Measurements from ENCODE around the gene TAPT1. TPM values are rescaled to one million over a fixed set of nuclear protein-coding genes. Genes with fewer than 3 reads are reported as not detected.
A peak's percentile ranks its signal among the peaks of the same experiment; 100 is the strongest.

Gene TAPT1
- total and polyA plus RNA-seq, 7 donors, result 6.0 to 43.8 (median 29.4) TPM

GRCh38 chr4:16139066-16139945, 87.0 kb downstream of the TAPT1 start:
- H3K9me3 ChIP-seq, result no peaks in the 10 kb centered on the region
- H3K27me3 ChIP-seq, result no peaks in the 10 kb centered on the region
- H3K4me1 ChIP-seq, result no peaks in the 10 kb centered on the region
- TF ChIP-seq, protein P1, sequence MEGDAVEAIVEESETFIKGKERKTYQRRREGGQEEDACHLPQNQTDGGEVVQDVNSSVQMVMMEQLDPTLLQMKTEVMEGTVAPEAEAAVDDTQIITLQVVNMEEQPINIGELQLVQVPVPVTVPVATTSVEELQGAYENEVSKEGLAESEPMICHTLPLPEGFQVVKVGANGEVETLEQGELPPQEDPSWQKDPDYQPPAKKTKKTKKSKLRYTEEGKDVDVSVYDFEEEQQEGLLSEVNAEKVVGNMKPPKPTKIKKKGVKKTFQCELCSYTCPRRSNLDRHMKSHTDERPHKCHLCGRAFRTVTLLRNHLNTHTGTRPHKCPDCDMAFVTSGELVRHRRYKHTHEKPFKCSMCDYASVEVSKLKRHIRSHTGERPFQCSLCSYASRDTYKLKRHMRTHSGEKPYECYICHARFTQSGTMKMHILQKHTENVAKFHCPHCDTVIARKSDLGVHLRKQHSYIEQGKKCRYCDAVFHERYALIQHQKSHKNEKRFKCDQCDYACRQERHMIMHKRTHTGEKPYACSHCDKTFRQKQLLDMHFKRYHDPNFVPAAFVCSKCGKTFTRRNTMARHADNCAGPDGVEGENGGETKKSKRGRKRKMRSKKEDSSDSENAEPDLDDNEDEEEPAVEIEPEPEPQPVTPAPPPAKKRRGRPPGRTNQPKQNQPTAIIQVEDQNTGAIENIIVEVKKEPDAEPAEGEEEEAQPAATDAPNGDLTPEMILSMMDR (IDR thresholded peaks at IDR 0.05), result no peak
- TF ChIP-seq POLR2A (IDR thresholded peaks at IDR 0.05) (no peak), EP300 (IDR thresholded peaks at IDR 0.05) (no peak), POLR2AphosphoS5 (IDR thresholded peaks at IDR 0.05) (no peak)
- no peaks in the 10 kb centered on the region for H3K36me3 ChIP-seq
- intact Hi-C loops (cut with DNase I), result no loop called here
- WGBS, 2 donors, result 71 to 86% methylated on average over 8 of the region's 8 CpGs
- H3K4me3 ChIP-seq, result no peak overlapping the region
- DNase-seq, result peak; percentile 50
- no peak overlapping the region for H3K27ac ChIP-seq

- Histone ChIP-seq H3K4me1 (no peaks in the 10 kb centered on the region), H3K27ac (no peak overlapping the region), H3K36me3 (no peaks in the 10 kb centered on the region), H3K9me3 (no peaks in the 10 kb centered on the region), H3K4me3 (no peak overlapping the region), H3K27me3 (no peaks in the 10 kb centered on the region)
- TF ChIP-seq, protein P1 (IDR thresholded peaks at IDR 0.05), result no peak
- TF ChIP-seq POLR2AphosphoS5 (IDR thresholded peaks at IDR 0.05) (no peak), POLR2A (IDR thresholded peaks at IDR 0.05) (no peak), EP300 (IDR thresholded peaks at IDR 0.05) (no peak)
- no peak for DNase-seq
- intact Hi-C loops (cut with DNase I), result no loop called here
- 90% methylated on average over 5 of the region's 5 CpGs for WGBS, 2 donors
These were observed 89.4 kb downstream of the TAPT1 start for GRCh38 chr4:16136827-16137226.

DNA sequence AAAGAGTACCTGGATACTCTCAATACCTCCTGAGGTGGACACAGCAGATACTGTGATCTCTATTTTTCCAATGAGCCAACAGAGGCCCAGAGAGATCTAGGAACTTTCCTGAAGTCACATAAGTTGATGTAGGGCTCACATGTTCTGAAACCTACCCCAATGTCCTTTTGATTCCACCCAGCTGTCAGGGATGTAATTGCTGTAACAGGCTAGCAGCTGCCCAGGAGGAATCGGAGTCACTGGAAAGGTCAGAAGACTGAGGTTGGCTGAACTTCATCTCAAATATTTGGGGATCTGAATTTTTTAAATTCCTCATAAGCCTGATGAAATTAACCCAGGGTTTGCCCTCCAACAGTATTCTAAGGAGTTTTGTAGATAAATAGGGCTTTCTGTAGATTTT, 90.0 kb downstream of the TAPT1 start:
- Histone ChIP-seq H3K4me3 (no peak overlapping the region), H3K4me1 (no peaks in the 10 kb centered on the region), H3K27me3 (no peaks in the 10 kb centered on the region), H3K27ac (no peak overlapping the region), H3K9me3 (no peaks in the 10 kb centered on the region), H3K36me3 (no peaks in the 10 kb centered on the region)
- no peak for TF ChIP-seq POLR2A (IDR thresholded peaks at IDR 0.05)
- TF ChIP-seq POLR2AphosphoS5 (IDR thresholded peaks at IDR 0.05), result no peak
- no peak for TF ChIP-seq EP300 (IDR thresholded peaks at IDR 0.05)
- TF ChIP-seq, protein P1 (IDR thresholded peaks at IDR 0.05), result no peak
- DNase-seq, result no peak
- intact Hi-C loops (cut with DNase I), result no loop called here
- WGBS, 2 donors, result 0 to 46% methylated on average over 1 of the region's 1 CpG

GRCh38 chr4:16133406-16133805, 92.9 kb downstream of the TAPT1 start:
- DNase-seq, result no peak
- WGBS, 2 donors, result 76 to 79% methylated on average over 1 of the region's 1 CpG

More at GRCh38 chr4:16133406-16133805, 92.9 kb downstream of the TAPT1 start:
- no peaks in the 10 kb centered on the region for H3K27me3 ChIP-seq
- H3K4me1 ChIP-seq, result no peaks in the 10 kb centered on the region
- intact Hi-C loops (cut with DNase I), result no loop called here
- TF ChIP-seq, protein P1 (IDR thresholded peaks at IDR 0.05), result no peak
- no peak for TF ChIP-seq POLR2A (IDR thresholded peaks at IDR 0.05)
- TF ChIP-seq POLR2AphosphoS5 (IDR thresholded peaks at IDR 0.05), result no peak
- no peak for TF ChIP-seq EP300 (IDR thresholded peaks at IDR 0.05)
- no peaks in the 10 kb centered on the region for H3K9me3 ChIP-seq
- no peak overlapping the region for H3K4me3 ChIP-seq
- no peak overlapping the region for H3K27ac ChIP-seq
- no peaks in the 10 kb centered on the region for H3K36me3 ChIP-seq

Measured in sigmoid colon (tissue), 7 donors.